ENCODE data around the gene TRIM60.
"Not testable (repeated sequence)": the region's sequence is repeated elsewhere in the genome, so short reads cannot be mapped to it uniquely, and the experiment has no call there.

TRIM60 gene

DNA sequence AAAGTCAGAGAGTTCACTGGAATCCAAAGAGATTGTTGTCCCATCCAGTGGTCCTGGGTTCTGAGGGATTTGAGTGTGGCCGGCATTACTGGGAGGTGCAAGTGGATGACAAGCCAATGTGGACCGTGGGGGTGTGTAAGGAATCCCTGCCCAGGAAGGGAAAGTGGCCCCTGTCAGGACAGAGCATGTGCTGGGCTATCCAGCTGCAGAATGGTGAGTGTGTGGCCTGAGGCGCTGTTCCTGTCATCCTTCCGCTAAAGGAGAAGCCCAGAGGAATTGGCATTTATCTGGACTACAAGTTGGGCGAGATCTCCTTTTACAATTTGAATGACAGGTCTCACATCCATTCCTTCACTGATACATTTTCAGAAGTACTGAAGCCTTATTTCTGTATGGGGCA is 20.4 kb upstream of the TRIM60 start:
- H3K36me3 Mint-ChIP-seq (ENCODE audit: low read depth): no peaks in the 10 kb centered on the region
- H3K4me1 Mint-ChIP-seq (ENCODE audit: low read depth): peaks cover 10% of the 10 kb centered on the region
- no peak overlapping the region for H3K27ac Mint-ChIP-seq
- peaks cover 33% of the 10 kb centered on the region for H3K27me3 Mint-ChIP-seq (ENCODE audit: low read depth)
- no peaks in the 10 kb centered on the region for H3K9me3 Mint-ChIP-seq
- H3K4me3 Mint-ChIP-seq: no peak overlapping the region
- no peak for DNase-seq (ENCODE audit: low spot score)

DNA sequence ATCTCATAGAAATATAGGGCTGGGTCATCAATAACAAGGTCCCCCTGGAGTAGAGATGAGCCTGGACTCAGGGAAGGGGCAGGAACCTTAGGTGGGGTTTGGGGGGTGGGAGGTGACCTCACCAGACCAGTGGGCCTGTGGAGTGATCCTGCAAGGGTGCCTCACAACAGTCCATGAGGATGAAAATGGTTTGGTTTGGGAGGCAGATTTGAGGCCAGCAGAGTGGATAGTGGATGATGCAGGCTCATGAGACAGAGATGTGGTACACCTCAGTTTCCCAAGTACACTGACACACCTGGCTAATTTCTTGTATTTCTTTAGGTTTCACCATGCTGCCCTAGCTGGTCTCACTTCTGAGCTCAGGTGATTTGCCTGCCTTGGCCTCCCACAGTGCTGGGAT is 18.1 kb upstream of the TRIM60 start:
- Mint-ChIP-seq H3K4me3 (no peak overlapping the region), H3K4me1 (ENCODE audit: low read depth) (peaks cover 10% of the 10 kb centered on the region), H3K36me3 (ENCODE audit: low read depth) (no peaks in the 10 kb centered on the region), H3K9me3 (no peaks in the 10 kb centered on the region), H3K27ac (no peak overlapping the region), H3K27me3 (ENCODE audit: low read depth) (peaks cover 31% of the 10 kb centered on the region)
- DNase-seq (ENCODE audit: low spot score): no peak

DNA sequence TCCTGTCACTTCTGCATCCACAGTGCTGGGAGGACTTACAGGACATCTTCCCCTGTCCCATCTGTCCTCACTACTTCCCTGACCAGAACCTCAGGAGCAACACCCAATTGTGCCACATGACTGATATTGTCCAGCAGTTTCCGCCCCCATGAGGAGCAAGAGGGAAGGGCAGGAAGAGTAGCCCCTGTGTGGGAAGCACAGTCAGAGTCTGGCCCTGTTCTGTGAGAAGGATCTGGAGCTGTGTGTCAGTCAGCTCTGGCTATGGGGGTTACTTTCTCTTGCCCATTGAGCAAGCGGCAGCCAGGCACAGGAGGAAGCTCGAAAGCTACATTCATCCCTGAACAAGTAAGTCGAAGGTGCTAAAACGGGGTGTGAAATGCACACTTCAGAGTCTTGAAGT is 14.8 kb upstream of the TRIM60 start:
- H3K27ac Mint-ChIP-seq: no peak overlapping the region

DNA sequence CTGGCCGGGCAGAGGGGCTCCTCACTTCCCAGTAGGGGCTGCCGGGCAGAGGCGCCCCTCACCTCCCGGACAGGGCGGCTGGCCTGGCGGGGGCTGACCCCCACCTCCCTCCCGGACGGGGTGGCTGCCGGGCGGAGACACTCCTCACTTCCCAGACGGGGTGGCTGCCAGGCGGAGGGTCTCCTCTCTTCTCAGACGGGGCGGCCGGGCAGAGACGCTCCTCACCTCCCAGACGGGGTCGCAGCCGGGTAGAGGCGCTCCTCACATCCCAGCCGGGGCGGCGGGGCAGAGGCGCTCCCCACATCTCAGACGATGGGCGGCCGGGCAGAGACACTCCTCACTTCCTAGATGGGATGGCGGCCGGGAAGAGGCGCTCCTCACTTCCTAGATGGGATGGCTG is 11.8 kb upstream of the TRIM60 start:
- H3K27me3 Mint-ChIP-seq (ENCODE audit: low read depth); DNase-seq (ENCODE audit: low spot score); H3K27ac Mint-ChIP-seq; H3K36me3 Mint-ChIP-seq (ENCODE audit: low read depth); H3K4me1 Mint-ChIP-seq (ENCODE audit: low read depth); H3K4me3 Mint-ChIP-seq; H3K9me3 Mint-ChIP-seq: not testable (repeated sequence)

More for the DNA sequence above, 14.8 kb upstream of the TRIM60 start:
- Mint-ChIP-seq H3K4me3 (no peak overlapping the region), H3K9me3 (no peaks in the 10 kb centered on the region), H3K36me3 (ENCODE audit: low read depth) (no peaks in the 10 kb centered on the region), H3K27me3 (ENCODE audit: low read depth) (peaks cover 14% of the 10 kb centered on the region), H3K4me1 (ENCODE audit: low read depth) (no peaks in the 10 kb centered on the region)
- DNase-seq (ENCODE audit: low spot score): no peak

DNA sequence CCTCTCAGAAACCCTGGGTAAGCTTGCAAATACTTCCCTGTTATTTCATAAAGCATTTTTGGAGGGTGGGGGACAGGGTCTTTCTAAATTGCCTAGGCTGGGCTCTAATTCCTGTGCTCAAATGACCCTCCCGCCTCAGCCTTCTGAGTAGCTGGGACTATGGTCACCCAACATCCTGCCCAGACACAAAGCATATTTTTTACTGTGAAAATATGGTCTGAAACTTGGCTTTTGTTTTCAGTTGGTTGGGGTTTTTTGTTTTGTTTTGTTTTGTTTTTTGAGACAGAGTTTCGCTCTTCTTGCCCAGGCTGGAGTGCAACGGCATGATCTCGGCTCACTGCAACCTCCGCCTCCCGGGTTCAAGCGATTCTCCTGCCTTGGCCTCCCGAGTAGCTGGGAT is 6.0 kb upstream of the TRIM60 start:
- not testable (repeated sequence) for H3K9me3 Mint-ChIP-seq; H3K4me1 Mint-ChIP-seq (ENCODE audit: low read depth); DNase-seq (ENCODE audit: low spot score); H3K27me3 Mint-ChIP-seq (ENCODE audit: low read depth); H3K36me3 Mint-ChIP-seq (ENCODE audit: low read depth); H3K4me3 Mint-ChIP-seq; H3K27ac Mint-ChIP-seq

DNA sequence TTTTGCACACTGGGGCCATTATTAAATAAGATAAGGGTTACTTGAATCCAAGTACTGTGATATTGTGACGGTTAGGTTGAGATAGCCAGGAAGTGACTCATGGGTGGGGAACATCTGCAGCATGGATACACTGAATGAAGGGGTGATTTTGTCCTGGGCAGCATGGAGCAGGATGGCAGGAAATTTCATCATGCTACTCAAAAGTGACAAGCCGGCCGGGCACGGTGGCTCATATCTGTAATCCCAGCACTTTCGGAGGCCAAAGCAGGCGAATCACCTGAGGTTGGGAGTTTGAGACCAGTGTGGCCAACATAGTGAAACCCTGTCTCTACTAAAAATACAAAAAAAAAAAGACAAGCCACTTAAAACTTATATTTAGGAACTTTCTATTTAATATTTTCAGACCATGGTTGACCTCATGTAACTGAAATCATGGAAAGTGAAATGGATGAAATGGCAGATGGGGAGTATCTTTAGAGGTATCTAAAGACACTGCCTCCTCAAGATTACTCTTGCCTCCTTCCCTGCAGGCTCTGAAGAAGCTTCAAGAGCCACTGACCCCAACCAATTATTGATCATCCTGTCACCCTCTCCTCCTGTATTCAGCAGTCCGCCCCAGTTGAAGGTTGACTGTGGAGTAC is 3.9 kb upstream of the TRIM60 start:
- DNase-seq (ENCODE audit: low spot score): no peak
- no peak overlapping the region for H3K4me3 Mint-ChIP-seq
- H3K27ac Mint-ChIP-seq: no peak overlapping the region
- H3K27me3 Mint-ChIP-seq (ENCODE audit: low read depth): no peaks in the 10 kb centered on the region
- H3K9me3 Mint-ChIP-seq: no peaks in the 10 kb centered on the region
- H3K4me1 Mint-ChIP-seq (ENCODE audit: low read depth): no peaks in the 10 kb centered on the region
- H3K36me3 Mint-ChIP-seq (ENCODE audit: low read depth): no peaks in the 10 kb centered on the region

DNA sequence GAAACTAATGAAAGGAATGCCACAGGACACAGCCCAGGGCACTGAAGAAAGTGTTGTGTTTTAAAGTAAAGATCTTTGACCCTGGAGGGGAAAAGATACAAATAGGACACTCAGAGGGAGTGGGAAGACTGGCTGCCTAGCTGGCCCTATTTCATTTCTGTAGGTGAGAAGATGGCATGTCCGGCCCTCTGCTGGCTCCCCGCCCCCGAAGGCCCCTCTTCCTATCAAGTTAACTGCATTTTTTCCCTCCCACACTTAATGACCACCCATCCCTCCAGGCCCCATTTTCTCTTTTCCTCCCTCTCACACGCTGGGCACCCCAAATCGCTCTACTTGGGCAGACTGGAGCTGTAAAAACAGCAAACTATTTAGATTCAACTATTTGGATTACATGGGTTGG is 16.4 kb downstream of the TRIM60 start:
- Mint-ChIP-seq H3K36me3 (ENCODE audit: low read depth) (no peaks in the 10 kb centered on the region), H3K4me1 (ENCODE audit: low read depth) (no peaks in the 10 kb centered on the region), H3K27ac (no peak overlapping the region), H3K4me3 (no peak overlapping the region), H3K9me3 (no peaks in the 10 kb centered on the region), H3K27me3 (ENCODE audit: low read depth) (no peaks in the 10 kb centered on the region)
- DNase-seq (ENCODE audit: low spot score): no peak

DNA sequence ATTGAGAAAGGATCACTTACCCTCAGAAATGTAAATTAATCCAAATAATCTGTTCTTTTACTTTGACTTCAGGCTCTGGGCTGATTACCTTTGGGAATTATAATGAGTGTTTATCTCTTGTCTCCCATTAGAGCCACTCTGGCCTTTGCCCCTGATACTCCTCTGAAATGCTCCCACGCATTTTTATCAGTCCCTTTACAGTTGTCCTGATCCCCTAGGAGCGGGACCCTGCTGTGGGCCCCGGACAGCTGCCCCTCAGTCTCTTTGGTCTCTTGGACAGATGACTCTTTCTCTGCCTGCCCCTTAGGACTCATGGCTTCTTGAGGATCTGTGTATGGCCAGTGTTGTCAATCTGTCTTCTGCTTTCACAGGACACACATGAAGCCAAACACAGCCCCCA is 20.8 kb downstream of the TRIM60 start:
- no peaks in the 10 kb centered on the region for H3K36me3 Mint-ChIP-seq (ENCODE audit: low read depth)
- no peaks in the 10 kb centered on the region for H3K4me1 Mint-ChIP-seq (ENCODE audit: low read depth)
- DNase-seq (ENCODE audit: low spot score): no peak
- no peak overlapping the region for H3K4me3 Mint-ChIP-seq
- H3K27ac Mint-ChIP-seq: no peak overlapping the region
- H3K9me3 Mint-ChIP-seq: no peaks in the 10 kb centered on the region
- no peaks in the 10 kb centered on the region for H3K27me3 Mint-ChIP-seq (ENCODE audit: low read depth)

DNA sequence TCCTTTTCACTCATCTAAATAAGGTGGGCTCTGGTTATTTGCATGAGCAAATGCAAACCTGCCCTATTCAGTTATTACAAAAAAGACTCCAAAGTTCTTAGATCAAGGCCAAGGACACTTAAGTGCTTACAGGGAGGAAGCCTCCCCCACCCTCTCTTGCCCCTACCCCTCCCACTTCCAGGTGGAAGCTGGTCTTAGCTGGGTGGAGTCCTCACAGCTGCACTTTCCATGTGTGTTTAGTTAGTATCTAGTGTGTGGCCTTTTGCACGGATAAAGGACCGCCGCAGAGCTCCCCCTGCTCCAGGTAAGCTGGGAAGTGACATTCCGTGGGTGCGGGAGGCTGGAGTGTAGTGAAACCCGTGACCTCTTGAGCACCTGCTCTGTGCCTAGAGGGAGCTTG is 21.8 kb downstream of the TRIM60 start, which contains the start of gene TRIM75:
TRIM75 (plus strand) TSS at position 222 of the 400 bp plus-strand sequence. CDS start 5,282 bp downstream, outside the sequence.
- no peaks in the 10 kb centered on the region for H3K4me1 Mint-ChIP-seq (ENCODE audit: low read depth)
- no peaks in the 10 kb centered on the region for H3K36me3 Mint-ChIP-seq (ENCODE audit: low read depth)
- no peak within 1 kb of the TSS for H3K27ac Mint-ChIP-seq
- H3K27me3 Mint-ChIP-seq (ENCODE audit: low read depth): no peaks in the 10 kb centered on the region
- no peak for DNase-seq (ENCODE audit: low spot score)
- no peaks in the 10 kb centered on the region for H3K9me3 Mint-ChIP-seq
- H3K4me3 Mint-ChIP-seq: no peak within 1 kb of the TSS

DNA sequence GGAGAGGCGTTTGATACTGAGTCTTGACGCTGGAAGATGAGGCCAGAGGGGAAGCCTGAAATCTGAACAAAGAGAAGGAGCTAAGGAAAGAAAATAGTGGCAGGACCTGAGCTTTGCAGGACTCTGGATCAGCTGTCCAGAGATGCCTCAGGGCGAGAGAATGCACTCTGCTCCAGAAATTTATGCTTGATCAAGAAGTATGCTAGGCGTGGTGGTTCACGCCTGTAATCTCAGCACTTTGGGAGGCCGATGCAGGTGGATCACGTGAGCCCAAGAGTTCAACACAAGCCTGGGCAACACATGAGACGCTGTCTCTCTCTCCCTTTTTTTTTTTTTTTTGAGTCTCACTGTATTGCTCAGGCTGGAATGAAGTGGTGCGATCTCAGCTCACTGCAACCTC is 23.8 kb downstream of the TRIM60 start:
- H3K27ac Mint-ChIP-seq: no peak overlapping the region
- no peaks in the 10 kb centered on the region for H3K9me3 Mint-ChIP-seq
- H3K27me3 Mint-ChIP-seq (ENCODE audit: low read depth): no peaks in the 10 kb centered on the region
- H3K4me1 Mint-ChIP-seq (ENCODE audit: low read depth): no peaks in the 10 kb centered on the region
- no peak overlapping the region for H3K4me3 Mint-ChIP-seq
- no peak for DNase-seq (ENCODE audit: low spot score)
- no peaks in the 10 kb centered on the region for H3K36me3 Mint-ChIP-seq (ENCODE audit: low read depth)

DNA sequence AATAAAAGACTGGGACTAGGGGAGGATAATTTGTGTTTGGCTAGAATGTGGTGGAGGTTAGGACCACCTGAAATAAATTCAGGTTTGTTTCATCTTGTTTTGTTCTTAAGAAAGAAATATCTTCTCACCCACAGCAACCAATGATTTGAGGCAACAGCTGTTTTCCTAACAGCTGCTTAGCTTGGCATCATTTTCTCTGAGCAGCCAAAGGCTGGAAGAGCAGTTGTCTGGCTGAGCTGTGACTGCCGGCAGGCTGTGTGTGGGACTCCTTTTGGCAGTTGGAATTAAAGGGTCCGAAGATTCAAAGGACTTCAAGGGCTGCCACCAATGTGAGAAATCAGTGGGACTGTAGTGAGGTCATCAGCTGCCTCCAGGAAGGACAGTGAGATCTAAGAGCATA is 26.9 kb downstream of the TRIM60 start:
- H3K4me3 Mint-ChIP-seq: no peak overlapping the region
- DNase-seq (ENCODE audit: low spot score): no peak
- no peaks in the 10 kb centered on the region for H3K9me3 Mint-ChIP-seq
- no peak overlapping the region for H3K27ac Mint-ChIP-seq
- no peaks in the 10 kb centered on the region for H3K27me3 Mint-ChIP-seq (ENCODE audit: low read depth)
- no peaks in the 10 kb centered on the region for H3K4me1 Mint-ChIP-seq (ENCODE audit: low read depth)
- H3K36me3 Mint-ChIP-seq (ENCODE audit: low read depth): no peaks in the 10 kb centered on the region

DNA sequence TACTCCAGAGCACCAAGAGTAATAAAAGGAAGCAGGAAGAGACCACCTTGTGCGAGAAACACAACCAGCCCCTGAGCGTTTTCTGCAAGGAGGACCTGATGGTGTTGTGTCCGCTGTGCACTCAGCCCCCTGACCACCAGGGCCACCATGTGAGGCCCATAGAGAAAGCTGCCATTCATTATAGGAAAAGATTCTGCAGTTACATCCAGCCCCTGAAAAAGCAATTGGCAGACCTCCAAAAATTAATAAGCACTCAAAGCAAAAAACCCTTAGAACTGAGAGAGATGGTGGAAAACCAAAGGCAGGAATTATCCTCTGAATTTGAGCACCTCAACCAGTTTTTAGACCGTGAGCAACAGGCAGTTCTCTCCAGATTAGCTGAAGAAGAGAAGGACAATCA is 27.6 kb downstream of the TRIM60 start:
- H3K4me1 Mint-ChIP-seq (ENCODE audit: low read depth): no peaks in the 10 kb centered on the region

DNA sequence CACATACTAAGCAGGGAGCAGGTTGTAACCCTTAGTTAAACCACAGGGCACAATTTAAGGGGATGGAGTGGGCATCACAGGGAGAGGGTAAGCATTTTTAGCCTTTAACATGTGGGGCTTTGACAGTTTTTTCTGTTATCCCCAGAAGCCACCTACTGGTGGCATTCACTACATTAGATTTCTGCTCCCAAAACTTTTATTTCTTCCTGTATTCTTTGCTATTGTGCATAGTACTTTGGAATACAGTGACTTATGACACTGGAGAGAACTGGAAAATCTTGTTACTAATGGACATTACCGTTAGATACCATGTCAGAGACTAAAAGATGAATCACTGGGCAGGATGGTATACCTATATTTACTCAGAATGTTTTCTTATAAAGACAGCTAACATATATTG is 29.1 kb downstream of the TRIM60 start:
- H3K27me3 Mint-ChIP-seq (ENCODE audit: low read depth): no peaks in the 10 kb centered on the region
- no peak for DNase-seq (ENCODE audit: low spot score)
- no peaks in the 10 kb centered on the region for H3K36me3 Mint-ChIP-seq (ENCODE audit: low read depth)
- H3K4me1 Mint-ChIP-seq (ENCODE audit: low read depth): no peaks in the 10 kb centered on the region
- H3K9me3 Mint-ChIP-seq: no peaks in the 10 kb centered on the region
- no peak overlapping the region for H3K27ac Mint-ChIP-seq
- no peak overlapping the region for H3K4me3 Mint-ChIP-seq

More for the DNA sequence above, 27.6 kb downstream of the TRIM60 start:
- Mint-ChIP-seq H3K27me3 (ENCODE audit: low read depth) (no peaks in the 10 kb centered on the region), H3K27ac (no peak overlapping the region), H3K4me3 (no peak overlapping the region), H3K36me3 (ENCODE audit: low read depth) (no peaks in the 10 kb centered on the region), H3K9me3 (no peaks in the 10 kb centered on the region)
- no peak for DNase-seq (ENCODE audit: low spot score)

DNA sequence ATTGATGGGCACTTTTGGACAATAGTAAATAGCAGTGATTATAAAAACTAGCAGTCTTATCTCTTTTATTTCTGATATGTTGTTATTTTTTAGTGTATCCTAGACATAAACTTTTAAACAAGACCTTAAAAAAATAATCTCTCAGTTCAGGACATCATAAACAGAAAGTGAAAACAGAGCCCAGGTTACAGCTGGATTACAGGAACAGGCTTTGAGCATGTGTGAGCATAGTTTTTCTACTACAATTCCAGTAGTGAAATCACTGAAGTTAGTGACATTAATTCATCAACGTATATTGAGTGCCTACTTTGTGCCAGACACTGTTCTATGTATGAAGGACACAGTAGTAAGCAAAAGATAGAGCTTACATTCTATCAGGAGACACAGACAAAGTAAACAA is 38.8 kb downstream of the TRIM60 start:
- no peaks in the 10 kb centered on the region for H3K9me3 Mint-ChIP-seq
- H3K27ac Mint-ChIP-seq: no peak overlapping the region
- no peaks in the 10 kb centered on the region for H3K36me3 Mint-ChIP-seq (ENCODE audit: low read depth)
- DNase-seq (ENCODE audit: low spot score): no peak
- H3K4me1 Mint-ChIP-seq (ENCODE audit: low read depth): no peaks in the 10 kb centered on the region
- H3K27me3 Mint-ChIP-seq (ENCODE audit: low read depth): no peaks in the 10 kb centered on the region
- H3K4me3 Mint-ChIP-seq: no peak overlapping the region

DNA sequence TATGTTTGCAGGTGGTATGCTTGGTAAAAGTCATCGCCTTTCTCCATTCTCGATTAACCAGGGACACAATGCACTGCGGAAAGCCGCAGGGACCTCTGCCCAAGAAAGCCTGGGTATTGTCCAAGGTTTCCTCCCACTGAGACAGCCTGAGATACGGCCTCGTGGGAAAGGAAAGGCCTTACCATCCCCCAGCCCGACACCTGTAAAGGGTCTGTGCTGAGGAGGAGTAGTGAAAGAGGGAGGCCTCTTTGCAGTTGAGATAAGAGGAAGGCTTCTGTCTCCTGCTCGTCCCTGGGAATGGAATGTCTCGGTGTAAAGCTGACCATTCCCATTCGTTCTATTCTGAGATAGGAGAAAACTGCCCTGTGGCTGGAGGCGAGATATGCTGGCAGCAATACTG is 41.5 kb downstream of the TRIM60 start:
- H3K4me3 Mint-ChIP-seq; H3K36me3 Mint-ChIP-seq (ENCODE audit: low read depth); H3K27me3 Mint-ChIP-seq (ENCODE audit: low read depth); H3K27ac Mint-ChIP-seq; H3K9me3 Mint-ChIP-seq; DNase-seq (ENCODE audit: low spot score); H3K4me1 Mint-ChIP-seq (ENCODE audit: low read depth): not testable (repeated sequence)
